Osteocyte (in vitro differentiated cells): ENCODE measurements around the gene TFDP1. TPM values are rescaled to one million over a fixed set of nuclear protein-coding genes. Genes with fewer than 3 reads are reported as not detected.

Source experiments
- DNase-seq: peaks from one replicate; pipeline ENCODE4 v3.0.0; 2021; ENCODE audit warnings: mixed read lengths; ENCODE audit not compliant: unreplicated experiment; ENCODE audit errors: extremely low spot score
- H3K27ac Mint-ChIP-seq: one replicate; pipeline ENCODE4 v1.8.0; 2021; ENCODE audit warnings: mild to moderate bottlenecking, mixed read lengths; ENCODE audit not compliant: unreplicated experiment
- H3K27me3 Mint-ChIP-seq: one replicate; pipeline ENCODE4 v1.8.0; 2021; ENCODE audit warnings: mixed read lengths; ENCODE audit not compliant: unreplicated experiment
- H3K36me3 Mint-ChIP-seq: one replicate; pipeline ENCODE4 v1.8.0; 2021; ENCODE audit warnings: mixed read lengths; ENCODE audit not compliant: unreplicated experiment
- H3K4me1 Mint-ChIP-seq: one replicate; pipeline ENCODE4 v1.8.0; 2021; ENCODE audit warnings: mixed read lengths; ENCODE audit not compliant: unreplicated experiment
- H3K4me3 Mint-ChIP-seq: one replicate; pipeline ENCODE4 v1.8.0; 2021; ENCODE audit warnings: mild to moderate bottlenecking, moderate library complexity, mixed read lengths; ENCODE audit not compliant: unreplicated experiment
- H3K9me3 Mint-ChIP-seq: one replicate; pipeline ENCODE4 v1.8.0; 2021; ENCODE audit warnings: mixed read lengths; ENCODE audit not compliant: unreplicated experiment
- total RNA-seq: library from RNA; stranded (reverse); gene quantifications from 2 replicates; pipeline ENCODE4 v1.2.1, GENCODE V29; 2021
- TF ChIP-seq, protein P1 (sequence below): fragments of 200-600 bp; sonication (generic); IDR thresholded peaks from 2 replicates; pipeline ENCODE4 v1.5.0; 2021; ENCODE audit warnings: antibody characterized with exemption, mild to moderate bottlenecking, moderate library complexity

The TFDP1 gene
- total RNA-seq, 1 donor from 2014 or later = 66.9 TPM

DNA sequence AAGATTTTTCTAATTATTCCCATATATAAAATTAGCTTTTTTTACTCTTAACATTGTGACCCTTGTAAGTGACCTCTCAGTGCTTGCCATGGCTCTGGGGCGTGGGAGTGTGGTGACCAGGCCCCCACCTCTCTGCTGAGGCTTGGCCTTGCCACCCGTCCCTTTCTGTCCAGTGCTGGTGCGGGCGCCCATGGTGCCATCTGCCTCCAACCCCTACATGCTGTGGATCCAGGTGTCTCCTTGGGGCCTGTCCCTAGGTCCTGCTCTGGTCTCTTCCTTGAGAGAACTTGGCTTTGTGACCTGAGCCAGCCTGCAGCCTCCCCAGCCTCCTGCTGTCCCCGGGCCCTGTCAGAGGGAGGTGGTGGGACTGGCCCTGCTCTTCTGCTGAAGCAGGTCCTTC lies 27.4 kb downstream of the TFDP1 start:
- Mint-ChIP-seq H3K4me1 (peaks cover 4% of the 10 kb centered on the region), H3K27ac (no peak overlapping the region), H3K4me3 (no peak overlapping the region), H3K27me3 (no peaks in the 10 kb centered on the region), H3K36me3 (peaks cover 9% of the 10 kb centered on the region), H3K9me3 (no peaks in the 10 kb centered on the region)
- TF ChIP-seq, protein P1, sequence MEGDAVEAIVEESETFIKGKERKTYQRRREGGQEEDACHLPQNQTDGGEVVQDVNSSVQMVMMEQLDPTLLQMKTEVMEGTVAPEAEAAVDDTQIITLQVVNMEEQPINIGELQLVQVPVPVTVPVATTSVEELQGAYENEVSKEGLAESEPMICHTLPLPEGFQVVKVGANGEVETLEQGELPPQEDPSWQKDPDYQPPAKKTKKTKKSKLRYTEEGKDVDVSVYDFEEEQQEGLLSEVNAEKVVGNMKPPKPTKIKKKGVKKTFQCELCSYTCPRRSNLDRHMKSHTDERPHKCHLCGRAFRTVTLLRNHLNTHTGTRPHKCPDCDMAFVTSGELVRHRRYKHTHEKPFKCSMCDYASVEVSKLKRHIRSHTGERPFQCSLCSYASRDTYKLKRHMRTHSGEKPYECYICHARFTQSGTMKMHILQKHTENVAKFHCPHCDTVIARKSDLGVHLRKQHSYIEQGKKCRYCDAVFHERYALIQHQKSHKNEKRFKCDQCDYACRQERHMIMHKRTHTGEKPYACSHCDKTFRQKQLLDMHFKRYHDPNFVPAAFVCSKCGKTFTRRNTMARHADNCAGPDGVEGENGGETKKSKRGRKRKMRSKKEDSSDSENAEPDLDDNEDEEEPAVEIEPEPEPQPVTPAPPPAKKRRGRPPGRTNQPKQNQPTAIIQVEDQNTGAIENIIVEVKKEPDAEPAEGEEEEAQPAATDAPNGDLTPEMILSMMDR = no peak
- no peak for DNase-seq

DNA sequence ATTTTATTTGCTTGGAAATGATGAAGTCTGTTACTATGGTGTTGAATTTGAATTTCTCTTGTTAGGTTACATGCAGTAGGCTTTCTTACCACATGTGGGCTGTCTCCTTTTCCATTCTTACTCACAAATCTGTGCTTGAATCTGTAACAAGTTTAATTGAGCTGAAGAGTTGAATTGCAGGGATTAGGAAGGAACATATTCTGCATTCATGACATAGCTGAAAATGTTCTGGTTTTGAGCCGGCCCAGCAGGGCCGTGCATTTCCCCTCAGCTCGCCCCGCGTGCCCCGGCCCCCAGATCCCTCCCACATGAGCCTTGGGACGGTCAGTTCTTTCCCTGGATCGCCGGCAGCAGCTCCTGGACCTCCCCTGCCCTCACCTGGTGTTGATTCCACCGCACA lies 28.1 kb downstream of the TFDP1 start:
- H3K36me3 Mint-ChIP-seq = peaks cover 9% of the 10 kb centered on the region
- DNase-seq = no peak
- H3K27me3 Mint-ChIP-seq = no peaks in the 10 kb centered on the region
- TF ChIP-seq, protein P1 = no peak
- no peak overlapping the region for H3K27ac Mint-ChIP-seq
- H3K4me1 Mint-ChIP-seq = peaks cover 5% of the 10 kb centered on the region
- H3K4me3 Mint-ChIP-seq = no peak overlapping the region
- no peaks in the 10 kb centered on the region for H3K9me3 Mint-ChIP-seq

DNA sequence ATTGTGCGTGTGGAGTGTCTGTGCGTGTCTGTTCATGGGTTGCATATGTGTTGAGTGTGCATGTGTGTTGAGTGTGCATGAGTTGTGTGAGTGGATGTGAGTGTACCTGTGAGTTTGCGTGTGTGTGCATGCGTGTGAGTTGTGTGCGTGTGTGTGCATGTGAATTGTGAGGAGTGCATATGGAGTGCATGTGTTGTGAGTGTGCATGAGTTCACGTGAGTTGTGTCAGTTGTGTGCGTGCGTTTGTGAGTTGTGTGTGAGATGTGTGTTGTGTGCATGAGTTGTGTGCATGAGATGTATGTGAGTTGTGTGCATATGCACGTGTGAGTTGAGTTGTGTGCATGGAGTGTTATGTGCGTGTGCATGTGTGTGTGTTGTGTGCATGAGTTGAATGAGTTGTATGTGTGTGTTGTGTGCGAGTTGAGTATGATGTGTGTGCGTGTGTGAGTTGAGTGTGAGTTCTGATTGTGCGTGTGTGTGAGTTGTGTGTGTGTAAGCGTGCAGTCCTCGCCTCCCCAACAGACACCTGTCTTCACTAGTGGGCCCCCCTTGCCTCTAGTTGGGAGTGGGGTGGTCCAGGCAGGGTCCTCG lies 29.3 kb downstream of the TFDP1 start:
- H3K27ac Mint-ChIP-seq = no peak overlapping the region
- DNase-seq = no peak
- H3K4me1 Mint-ChIP-seq = peaks cover 11% of the 10 kb centered on the region
- H3K9me3 Mint-ChIP-seq = no peaks in the 10 kb centered on the region
- H3K36me3 Mint-ChIP-seq = peaks cover 9% of the 10 kb centered on the region
- H3K27me3 Mint-ChIP-seq = no peaks in the 10 kb centered on the region
- no peak overlapping the region for H3K4me3 Mint-ChIP-seq
- TF ChIP-seq, protein P1 = no peak

DNA sequence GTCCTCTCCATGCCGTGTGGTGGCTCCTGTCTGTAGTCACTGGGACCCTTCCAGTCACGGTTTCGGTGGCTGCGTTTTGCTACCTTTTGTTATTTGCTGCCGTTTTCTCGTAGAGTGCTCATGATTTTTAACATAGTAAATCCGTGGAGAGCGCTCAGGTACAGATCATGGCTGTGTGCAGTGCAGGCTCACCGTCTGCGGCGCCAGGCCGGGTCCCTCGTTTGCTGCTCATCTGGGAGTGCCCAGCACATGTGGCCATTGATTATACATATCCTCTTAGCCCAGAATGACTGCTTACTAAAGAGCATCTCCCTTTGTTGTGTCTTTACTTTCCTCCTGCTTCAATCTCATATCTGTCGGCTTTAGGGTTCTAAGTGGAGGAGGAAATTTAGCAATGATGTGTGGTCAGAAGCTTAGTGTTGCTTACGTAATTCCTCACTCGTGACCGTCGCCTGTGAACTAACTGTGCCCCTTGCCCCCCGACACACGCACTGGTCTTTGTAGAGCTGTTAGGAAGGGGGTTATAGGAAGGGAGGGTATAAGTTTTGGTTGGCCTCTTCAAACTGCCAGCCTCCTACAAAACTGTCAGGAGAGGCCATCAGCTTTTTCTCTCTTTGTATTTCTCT lies 31.8 kb downstream of the TFDP1 start:
- H3K4me1 Mint-ChIP-seq = peaks cover 11% of the 10 kb centered on the region
- H3K9me3 Mint-ChIP-seq = no peaks in the 10 kb centered on the region
- H3K36me3 Mint-ChIP-seq = peaks cover 4% of the 10 kb centered on the region
- no peak for DNase-seq
- no peak overlapping the region for H3K4me3 Mint-ChIP-seq
- TF ChIP-seq, protein P1 = no peak
- H3K27me3 Mint-ChIP-seq = no peaks in the 10 kb centered on the region
- H3K27ac Mint-ChIP-seq = no peak overlapping the region

DNA sequence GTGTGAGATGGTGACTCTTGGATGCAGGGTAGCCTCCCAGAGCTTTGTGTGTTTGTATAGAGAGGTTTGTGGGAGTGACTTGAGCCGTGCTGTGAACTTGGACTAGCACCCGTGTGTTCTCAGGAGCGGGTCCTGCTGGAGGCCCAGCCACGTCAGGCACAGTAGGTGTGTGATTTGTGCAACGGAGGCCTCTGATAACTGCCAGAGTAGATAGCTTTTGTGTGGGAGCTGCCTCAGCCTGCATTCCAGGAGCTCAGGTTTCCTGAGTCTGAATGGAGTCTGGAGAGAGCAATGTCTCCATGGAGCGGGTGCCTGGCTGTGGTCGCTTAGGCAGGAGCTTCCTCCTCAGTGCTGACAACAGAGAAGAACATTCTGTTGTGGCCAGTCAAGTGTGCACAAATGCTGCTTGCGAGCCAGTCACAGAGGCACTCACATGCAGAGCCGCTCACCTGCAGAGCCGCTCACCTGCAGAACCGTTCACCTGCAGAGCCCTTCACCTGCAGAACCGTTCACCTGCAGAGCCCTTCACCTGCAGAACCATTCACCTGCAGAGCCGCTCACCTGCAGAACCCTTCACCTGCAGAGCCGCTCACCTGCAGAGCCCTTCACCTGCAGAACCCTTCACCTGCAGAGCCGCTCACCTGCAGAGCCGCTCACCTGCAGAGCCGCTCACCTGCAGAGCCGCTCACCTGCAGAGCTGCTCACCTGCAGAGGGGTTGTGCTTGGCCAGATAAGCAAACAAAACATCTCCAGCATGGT lies 32.6 kb downstream of the TFDP1 start:
- Mint-ChIP-seq H3K27me3 (no peaks in the 10 kb centered on the region), H3K4me3 (no peak overlapping the region), H3K4me1 (peaks cover 11% of the 10 kb centered on the region), H3K9me3 (no peaks in the 10 kb centered on the region), H3K36me3 (peaks cover 2% of the 10 kb centered on the region), H3K27ac (no peak overlapping the region)
- TF ChIP-seq, protein P1 = no peak
- no peak for DNase-seq
